Endothelial cell of umbilical vein (primary cell): ENCODE measurements around the gene TANGO2. TPM values are rescaled to one million over a fixed set of nuclear protein-coding genes. Genes with fewer than 3 reads are reported as not detected.

Experiments
- BruUV-seq: library from RNA; stranded (reverse); fragments of 400-500 nt; replicated peaks from 2 replicates; lab custom pipeline; 2021; lab: Mats Ljungman, UMichigan
- CTCF ChIA-PET: fragments of 300-600, 350-600 bp; sonication (Branson Sonifier 250); formaldehyde crosslinking; loops from one replicate; lab custom pipeline; 2021; ENCODE audit warnings: antibody characterized with exemption, inconsistent platforms; lab: Charles Lee
- POLR2A ChIA-PET: fragments of 300-600, 350-600 bp; sonication (Branson Sonifier 250); formaldehyde crosslinking; loops from one replicate; lab custom pipeline; 2021; ENCODE audit warnings: antibody characterized with exemption, inconsistent platforms; lab: Charles Lee
- DNase-seq: peaks from one replicate; pipeline ENCODE4 v3.0.0-alpha.2; 2011; ENCODE audit warnings: low read depth, low spot score
- FAIRE-seq: peaks from 2 replicates; lab custom pipeline; 2011; peaks lifted over from hg19 to GRCh38; lab: Jason Lieb, UNC
- H2AFZ ChIP-seq: 2 replicates; pipeline ENCODE4 v1.6.0; 2012; ENCODE audit warnings: low read depth, low read length, control low read depth, inconsistent platforms
- H3K27ac ChIP-seq: 2 replicates; pipeline ENCODE4 v1.5.1; 2011; ENCODE audit warnings: low read depth, mild to moderate bottlenecking, control low read depth, low read length, moderate library complexity; ENCODE audit not compliant: insufficient read depth
- H3K27me3 ChIP-seq, 2 experiments: 2 replicates each; pipeline versions ENCODE4 v1.6.0 to v1.6.1; 2011; ENCODE audit warnings: low read length in 2 of 2, mixed read lengths in 1 of 2; ENCODE audit not compliant: control insufficient read depth in 2 of 2, insufficient read depth in 2 of 2
- H3K36me3 ChIP-seq, 2 experiments: 2 replicates in 1 of 2; 3 replicates in 1 of 2; pipeline ENCODE4 v1.5.1; 2011; ENCODE audit warnings: low read length in 2 of 2, mild to moderate bottlenecking in 1 of 2, moderate library complexity in 1 of 2; ENCODE audit not compliant: control insufficient read depth in 2 of 2, insufficient read depth in 2 of 2; ENCODE audit errors: extremely low read depth in 1 of 2
- H3K4me1 ChIP-seq: 3 replicates; pipeline ENCODE4 v1.5.1; 2011; ENCODE audit warnings: mild to moderate bottlenecking, low read length; ENCODE audit not compliant: control insufficient read depth, insufficient read depth; ENCODE audit errors: extremely low read depth
- H3K4me2 ChIP-seq: 2 replicates; pipeline ENCODE4 v1.6.1; 2011; ENCODE audit warnings: low read length, control low read depth, mixed read lengths; ENCODE audit not compliant: insufficient read depth
- H3K4me3 ChIP-seq, 3 experiments: fragments of 200-600 bp in 1 of 3; sonication (generic), shearing (Covaris generic) in 1 of 3; replicated peaks in 1 of 3; 2 replicates each; pipeline ENCODE4 v1.5.1; 2011 to 2016; ENCODE audit warnings: control low read depth in 3 of 3, low read length in 3 of 3, mild to moderate bottlenecking in 2 of 3, inconsistent platforms in 1 of 3, low read depth in 1 of 3, moderate library complexity in 1 of 3; ENCODE audit not compliant: insufficient read depth in 1 of 3
- H3K79me2 ChIP-seq: 2 replicates; pipeline ENCODE4 v1.6.0; 2012; ENCODE audit warnings: low read length, inconsistent platforms; ENCODE audit not compliant: control insufficient read depth, insufficient read depth
- H3K9ac ChIP-seq: replicated peaks from 2 replicates; pipeline ENCODE3; 2011; ENCODE audit warnings: low read length, control low read depth; ENCODE audit not compliant: insufficient read depth; ENCODE audit errors: extremely low read depth
- H3K9me1 ChIP-seq: replicated peaks from 3 replicates; pipeline ENCODE4 v1.6.0; 2011; ENCODE audit warnings: mild to moderate bottlenecking, low read length; ENCODE audit not compliant: control insufficient read depth, insufficient read depth; ENCODE audit errors: extremely low read depth
- H3K9me3 ChIP-seq: replicated peaks from 2 replicates; pipeline ENCODE4 v1.5.1; 2012; ENCODE audit warnings: low read length, inconsistent platforms; ENCODE audit not compliant: control insufficient read depth, insufficient read depth
- H4K20me1 ChIP-seq: replicated peaks from 2 replicates; pipeline ENCODE3; 2011; ENCODE audit warnings: mild to moderate bottlenecking, low read length; ENCODE audit not compliant: control insufficient read depth, insufficient read depth; ENCODE audit errors: extremely low read depth
- CTCF ChIP-seq, 2 donors: IDR thresholded peaks; 1 replicate in 1 of 2; 2 replicates in 1 of 2; pipeline ENCODE4 v1.5.1; 2011; ENCODE audit warnings: low read length in 2 of 2, mild to moderate bottlenecking in 2 of 2, moderate library complexity in 2 of 2, control low read depth in 1 of 2, inconsistent platforms in 1 of 2, low read depth in 1 of 2; ENCODE audit not compliant: insufficient read depth in 1 of 2; ENCODE audit errors: extremely low read depth in 1 of 2
- EZH2 ChIP-seq: IDR thresholded peaks from 2 replicates; pipeline ENCODE4 v1.6.1; 2012; ENCODE audit warnings: borderline replicate concordance, low read depth, mild to moderate bottlenecking, moderate library complexity, low read length, inconsistent platforms; ENCODE audit not compliant: severe bottlenecking
- FOS ChIP-seq: IDR thresholded peaks from 2 replicates; pipeline ENCODE4 v1.6.1; 2011; ENCODE audit warnings: mild to moderate bottlenecking, low read length, moderate library complexity, borderline replicate concordance; ENCODE audit not compliant: insufficient read depth
- GATA2 ChIP-seq: IDR thresholded peaks from 2 replicates; pipeline ENCODE4 v1.7.0; 2011; ENCODE audit warnings: low read depth, mild to moderate bottlenecking, moderate library complexity, mixed read lengths, low read length; ENCODE audit not compliant: insufficient read length, insufficient read depth
- JUN ChIP-seq: IDR thresholded peaks from 2 replicates; pipeline ENCODE4 v1.6.1; 2011; ENCODE audit warnings: borderline replicate concordance, low read depth; ENCODE audit not compliant: insufficient read length, insufficient read depth
- MAX ChIP-seq: IDR thresholded peaks from 2 replicates; pipeline ENCODE4 v1.6.1; 2011; ENCODE audit not compliant: insufficient read depth, insufficient read length
- MYC ChIP-seq: IDR thresholded peaks from one replicate; pipeline ENCODE4 v1.6.1; 2011; ENCODE audit warnings: mild to moderate bottlenecking, low read depth, low read length
- POLR2A ChIP-seq: IDR thresholded peaks from 2 replicates; pipeline ENCODE4 v1.6.1; 2012; ENCODE audit warnings: low read depth, mild to moderate bottlenecking, control low read depth, low read length
- POLR2AphosphoS5 ChIP-seq: IDR thresholded peaks from 2 replicates; pipeline ENCODE4 v1.6.1; 2012; ENCODE audit warnings: low read depth, mild to moderate bottlenecking, control low read depth, low read length, moderate library complexity; ENCODE audit not compliant: insufficient read depth
- dilution Hi-C: fragments of 300-500 bp; cut with MboI; formaldehyde crosslinking; loops from one replicate; pipeline ENCODE4 v1.15.0; 2019; ENCODE audit warnings: low sequenced_read_pairs; ENCODE audit not compliant: extremely low pct_ligation_motif_present
- intact Hi-C: fragments of 100-400 bp; cut with micrococcal nuclease; formaldehyde crosslinking; loops from one replicate; pipeline ENCODE4 v1.10.0; 2022
- polyA plus RNA-seq, 4 experiments: library from polyadenylated mRNA; depleted of rRNA in 3 of 4; stranded (reverse) in 3 of 4; unstranded in 1 of 4; fragments of >200 nt; gene quantifications; 2 replicates each; pipeline versions ENCODE4 v1.2.1 to v1.2.3, GENCODE V29; 2011 to 2012; ENCODE audit warnings: missing spikeins in 1 of 4
- total RNA-seq: library from RNA; stranded (reverse); gene quantifications from 2 replicates; pipeline ENCODE4 v1.2.3, GENCODE V29; 2021

The TANGO2 gene
- total and polyA plus RNA-seq, 2 donors (not counting 3 experiments of a cell fraction or from before 2014, with no cell fraction given), result 40.0 to 49.3 TPM

GRCh38 chr22:20061481-20061861 lies 40.6 kb downstream of the TANGO2 start:
- no TSS peak for BruUV-seq
- peaks cover 12% of the 10 kb centered on the region for H3K4me1 ChIP-seq
- peak overlapping the region; percentile 2 for H3K27ac ChIP-seq
- no peak overlapping the region for H3K9ac ChIP-seq
- H3K27me3 ChIP-seq, result no peaks in the 10 kb centered on the region
- intact Hi-C loops, result no loop called here
- no peak overlapping the region for H3K4me3 ChIP-seq
- no peaks in the 10 kb centered on the region for H4K20me1 ChIP-seq
- H3K36me3 ChIP-seq, result peaks cover 2 to 19% of the 10 kb centered on the region in 2 experiments
- H2AFZ ChIP-seq, result no peak overlapping the region
- no peaks in the 10 kb centered on the region for H3K9me1 ChIP-seq
- H3K9me3 ChIP-seq, result no peaks in the 10 kb centered on the region
- no peak overlapping the region for H3K4me2 ChIP-seq
- ChIA-PET CTCF (interaction anchor here (1.0 to 1.2 kb wide), 3 partner anchors 17 to 108 kb away, joined by 3 to 4 read pairs (median 4); no protein-coding TSS in a partner anchor), POLR2A (no interaction called here)
- dilution Hi-C loops, result no loop called here
- no peak for FAIRE-seq
- no peak for TF ChIP-seq MYC
- TF ChIP-seq POLR2A, result no peak
- TF ChIP-seq FOS, result no peak
- H3K79me2 ChIP-seq, result no peaks in the 10 kb centered on the region
- DNase-seq, result peak; percentile 6

- POLR2A ChIA-PET, result no interaction called here
- CTCF ChIA-PET, result interaction anchor here (1.0 to 1.7 kb wide), 5 partner anchors 14 to 109 kb away, joined by 3 to 4 read pairs (median 4); no protein-coding TSS in a partner anchor
- BruUV-seq, result no TSS peak
These were observed 41.3 kb downstream of the TANGO2 start for GRCh38 chr22:20062043-20062765.

More at GRCh38 chr22:20062043-20062765, 41.3 kb downstream of the TANGO2 start:
- DNase-seq, result no peak
- no peak overlapping the region for H3K27ac ChIP-seq
- no peaks in the 10 kb centered on the region for H3K9me1 ChIP-seq
- H3K9me3 ChIP-seq, result no peaks in the 10 kb centered on the region
- FAIRE-seq, result no peak
- H4K20me1 ChIP-seq, result no peaks in the 10 kb centered on the region
- H2AFZ ChIP-seq, result no peak overlapping the region
- H3K9ac ChIP-seq, result no peak overlapping the region
- no peaks in the 10 kb centered on the region for H3K27me3 ChIP-seq
- peaks cover 2 to 15% of the 10 kb centered on the region in 2 experiments for H3K36me3 ChIP-seq
- dilution Hi-C loops, result no loop called here
- H3K4me2 ChIP-seq, result no peak overlapping the region
- H3K4me3 ChIP-seq, result no peak overlapping the region
- H3K79me2 ChIP-seq, result no peaks in the 10 kb centered on the region
- TF ChIP-seq GATA2 (no peak), JUN (no peak), CTCF (IDR thresholded peaks at IDR 0.05; ENCODE audit: extremely low read depth in 1 of 2, insufficient read depth in 1 of 2, low read depth in 1 of 2, low read length in 2 of 2) (no peak), POLR2AphosphoS5 (no peak), POLR2A (no peak), MAX (no peak), FOS (no peak), MYC (no peak), EZH2 (no peak)
- H3K4me1 ChIP-seq, result peaks cover 12% of the 10 kb centered on the region
- intact Hi-C loops, result no loop called here
